HEK293 (cell line): ENCODE results near the gene PRTN3.
"Not testable (repeated sequence)": the region's sequence is repeated elsewhere in the genome, so short reads cannot be mapped to it uniquely, and the experiment has no call there.

Source experiments
- CTCF ChIA-PET: fragments of 350-600 bp; formaldehyde crosslinking; extraction: SDS; loops from one replicate; lab custom pipeline; 2021; ENCODE audit warnings: antibody characterized with exemption; lab: Yijun Ruan, JAX
- POLR2A ChIA-PET: fragments of 300-600 bp; formaldehyde crosslinking; extraction: SDS; loops from one replicate; lab custom pipeline; 2020; ENCODE audit warnings: antibody characterized with exemption, inconsistent platforms; lab: Yijun Ruan, JAX
- H3K27ac ChIP-seq: fragments of 200-500 bp; sonication (Bioruptor generic); 2 replicates; pipeline ENCODE4 v1.5.1; 2014; ENCODE audit warnings: low read depth, low read length, control low read depth, inconsistent platforms; ENCODE audit errors: extremely low read depth
- H3K36me3 ChIP-seq, 2 experiments: fragments of 200-500 bp in 1 of 2; sonication (Bioruptor generic) in 1 of 2; 1 replicate in 1 of 2; 2 replicates in 1 of 2; pipeline ENCODE4 v1.5.1; 2014 to 2017; ENCODE audit warnings: inconsistent platforms in 2 of 2, low read length in 2 of 2; ENCODE audit not compliant: control insufficient read depth in 2 of 2, insufficient read depth in 1 of 2
- H3K4me1 ChIP-seq: fragments of 200-500 bp; sonication (Bioruptor generic); 2 replicates; pipeline ENCODE4 v1.5.1; 2014; ENCODE audit warnings: mild to moderate bottlenecking, low read length, inconsistent platforms; ENCODE audit not compliant: control insufficient read depth, insufficient read depth
- H3K4me3 ChIP-seq: 2 replicates; pipeline ENCODE4 v1.5.1; 2011; ENCODE audit warnings: low read depth, mild to moderate bottlenecking, control low read depth, low read length, moderate library complexity
- H3K9me3 ChIP-seq: fragments of 200-500 bp; sonication (Bioruptor generic); 2 replicates; pipeline ENCODE4 v1.5.1; 2014; ENCODE audit warnings: low read depth, low read length, inconsistent platforms; ENCODE audit not compliant: control insufficient read depth, insufficient read depth
- GLIS1 ChIP-seq: fragments of 450-650 bp; formaldehyde crosslinking; IDR thresholded peaks from 2 replicates; pipeline ENCODE4 v1.5.1; 2016; ENCODE audit warnings: missing biosample characterization, missing genetic modification characterization
- GLIS2 ChIP-seq: fragments of 450-650 bp; formaldehyde crosslinking; IDR thresholded peaks from 2 replicates; pipeline ENCODE4 v1.5.1; 2016; ENCODE audit warnings: missing biosample characterization, missing genetic modification characterization
- HIC1 ChIP-seq: fragments of 450-650 bp; formaldehyde crosslinking; IDR thresholded peaks from 2 replicates; pipeline ENCODE4 v1.5.1; 2016; ENCODE audit warnings: missing biosample characterization, missing genetic modification characterization
- IKZF3 ChIP-seq: fragments of 450-650 bp; IDR thresholded peaks from 2 replicates; pipeline ENCODE4 v1.5.0; 2018; ENCODE audit warnings: missing biosample characterization, mild to moderate bottlenecking, missing genetic modification characterization, moderate library complexity
- KLF1 ChIP-seq: fragments of 450-650 bp; formaldehyde crosslinking; IDR thresholded peaks from 2 replicates; pipeline ENCODE4 v1.5.1; 2016; ENCODE audit warnings: missing biosample characterization, missing genetic modification characterization
- SP2 ChIP-seq: fragments of 450-650 bp; formaldehyde crosslinking; IDR thresholded peaks from 2 replicates; pipeline ENCODE4 v1.5.1; 2016; ENCODE audit warnings: missing biosample characterization, missing genetic modification characterization
- ZBTB20 ChIP-seq: fragments of 450-650 bp; formaldehyde crosslinking; IDR thresholded peaks from 2 replicates; pipeline ENCODE4 v1.5.1; 2016; ENCODE audit warnings: missing biosample characterization, missing genetic modification characterization
- ZEB2 ChIP-seq: fragments of 450-650 bp; formaldehyde crosslinking; IDR thresholded peaks from 2 replicates; pipeline ENCODE4 v1.5.1; 2016; ENCODE audit warnings: missing biosample characterization, missing genetic modification characterization
- ZFP37 ChIP-seq: fragments of 450-650 bp; formaldehyde crosslinking; IDR thresholded peaks from 2 replicates; pipeline ENCODE4 v1.5.1; 2016; ENCODE audit warnings: missing biosample characterization, missing genetic modification characterization
- ZIC2 ChIP-seq: fragments of 450-650 bp; formaldehyde crosslinking; IDR thresholded peaks from 2 replicates; pipeline ENCODE4 v1.5.1; 2016; ENCODE audit warnings: missing biosample characterization, missing genetic modification characterization
- ZNF121 ChIP-seq: fragments of 450-650 bp; formaldehyde crosslinking; IDR thresholded peaks from 2 replicates; pipeline ENCODE4 v1.5.1; 2016; ENCODE audit warnings: missing biosample characterization, missing genetic modification characterization
- ZNF274 ChIP-seq, 2 experiments: fragments of 200-500 bp in 1 of 2; fragments of 450-650 bp in 1 of 2; sonication (Bioruptor generic) in 1 of 2; formaldehyde crosslinking in 1 of 2; IDR thresholded peaks; 2 replicates each; pipeline versions ENCODE4 v1.5.1 to v1.6.1; 2014 to 2016; ENCODE audit warnings: borderline replicate concordance in 1 of 2, inconsistent platforms in 1 of 2, low read length in 1 of 2, missing biosample characterization in 1 of 2, missing genetic modification characterization in 1 of 2
- ZNF341 ChIP-seq: fragments of 450-650 bp; formaldehyde crosslinking; IDR thresholded peaks from 2 replicates; pipeline ENCODE4; 2016; ENCODE audit warnings: low read depth, missing biosample characterization, missing genetic modification characterization
- ZNF600 ChIP-seq: fragments of 450-650 bp; formaldehyde crosslinking; IDR thresholded peaks from 2 replicates; pipeline ENCODE4 v1.5.1; 2016; ENCODE audit warnings: missing biosample characterization, missing genetic modification characterization
- ZNF791 ChIP-seq: fragments of 450-650 bp; formaldehyde crosslinking; IDR thresholded peaks from 2 replicates; pipeline ENCODE4 v1.5.1; 2016; ENCODE audit warnings: missing biosample characterization, missing genetic modification characterization
- ZNF792 ChIP-seq: fragments of 450-650 bp; formaldehyde crosslinking; IDR thresholded peaks from 2 replicates; pipeline ENCODE4 v1.5.1; 2016; ENCODE audit warnings: missing biosample characterization, missing genetic modification characterization
- TF ChIP-seq, protein P1 (sequence below): fragments of 450-650 bp; formaldehyde crosslinking; IDR thresholded peaks from 2 replicates; pipeline ENCODE4 v1.5.1; 2017; ENCODE audit warnings: missing biosample characterization, missing genetic modification characterization
- TF ChIP-seq, protein P2 (sequence below): fragments of 450-650 bp; formaldehyde crosslinking; IDR thresholded peaks from 2 replicates; pipeline ENCODE4 v1.5.1; 2016; ENCODE audit warnings: missing biosample characterization, missing genetic modification characterization
- TF ChIP-seq, protein P3 (sequence below): fragments of 450-650 bp; formaldehyde crosslinking; IDR thresholded peaks from 2 replicates; pipeline ENCODE4 v1.5.1; 2016; ENCODE audit warnings: missing biosample characterization, missing genetic modification characterization

The PRTN3 gene

GRCh38 chr19:849195-849594 lies 8.4 kb downstream of the PRTN3 start:
- H3K4me3 ChIP-seq, H3K4me1 ChIP-seq, H3K27ac ChIP-seq, CTCF ChIA-PET, H3K36me3 ChIP-seq, POLR2A ChIA-PET, H3K9me3 ChIP-seq: not testable (repeated sequence)
- TF ChIP-seq ZNF121 (tag by site-specific recombination), result peak; percentile 95

GRCh38 chr19:850221-850978 lies 9.6 kb downstream of the PRTN3 start:
- H3K4me3 ChIP-seq, result no peak overlapping the region
- H3K9me3 ChIP-seq, result no peaks in the 10 kb centered on the region
- CTCF ChIA-PET, result interaction anchor here (0.6 kb wide), 1 partner anchor 133 kb away, joined by 4 read pairs; no protein-coding TSS in a partner anchor
- TF ChIP-seq ZNF274 (IDR thresholded peaks at IDR 0.05; ENCODE audit: low read length) (no peak), ZNF274 (tag by site-specific recombination; IDR thresholded peaks at IDR 0.05; ENCODE audit: borderline replicate concordance) (no peak), ZNF341 (tag by site-specific recombination) (peak; percentile 18; the same call in 1 of the 2 replicates), GLIS1 (tag by site-specific recombination) (peak; percentile 95), ZNF600 (tag by site-specific recombination) (peak; percentile 65), ZFP37 (tag by site-specific recombination) (no peak), GLIS2 (peak; percentile 52), ZNF792 (tag by site-specific recombination) (peak; percentile 97), ZBTB20 (peak; percentile 87), IKZF3 (tag by site-specific recombination) (peak; percentile 69; the same call in 1 of the 2 replicates), ZEB2 (tag by site-specific recombination) (peak; percentile 40; the same call in 1 of the 2 replicates), KLF1 (tag by site-specific recombination) (no peak; the same call in 1 of the 2 replicates), SP2 (peak; percentile 36), ZIC2 (tag by site-specific recombination) (peak; percentile 88), ZNF791 (tag by site-specific recombination) (no peak), HIC1 (tag by site-specific recombination) (peak; percentile 68; the same call in 1 of the 2 replicates)
- TF ChIP-seq, protein P1, sequence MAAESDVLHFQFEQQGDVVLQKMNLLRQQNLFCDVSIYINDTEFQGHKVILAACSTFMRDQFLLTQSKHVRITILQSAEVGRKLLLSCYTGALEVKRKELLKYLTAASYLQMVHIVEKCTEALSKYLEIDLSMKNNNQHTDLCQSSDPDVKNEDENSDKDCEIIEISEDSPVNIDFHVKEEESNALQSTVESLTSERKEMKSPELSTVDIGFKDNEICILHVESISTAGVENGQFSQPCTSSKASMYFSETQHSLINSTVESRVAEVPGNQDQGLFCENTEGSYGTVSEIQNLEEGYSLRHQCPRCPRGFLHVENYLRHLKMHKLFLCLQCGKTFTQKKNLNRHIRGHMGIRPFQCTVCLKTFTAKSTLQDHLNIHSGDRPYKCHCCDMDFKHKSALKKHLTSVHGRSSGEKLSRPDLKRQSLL (tag by site-specific recombination), result peak; percentile 77; the same call in 1 of the 2 replicates
- TF ChIP-seq, protein P2, sequence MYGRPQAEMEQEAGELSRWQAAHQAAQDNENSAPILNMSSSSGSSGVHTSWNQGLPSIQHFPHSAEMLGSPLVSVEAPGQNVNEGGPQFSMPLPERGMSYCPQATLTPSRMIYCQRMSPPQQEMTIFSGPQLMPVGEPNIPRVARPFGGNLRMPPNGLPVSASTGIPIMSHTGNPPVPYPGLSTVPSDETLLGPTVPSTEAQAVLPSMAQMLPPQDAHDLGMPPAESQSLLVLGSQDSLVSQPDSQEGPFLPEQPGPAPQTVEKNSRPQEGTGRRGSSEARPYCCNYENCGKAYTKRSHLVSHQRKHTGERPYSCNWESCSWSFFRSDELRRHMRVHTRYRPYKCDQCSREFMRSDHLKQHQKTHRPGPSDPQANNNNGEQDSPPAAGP (tag by site-specific recombination), result 0 out of 2 replicates have a peak, but pooled peaks have one; percentile 17
- TF ChIP-seq, protein P3, sequence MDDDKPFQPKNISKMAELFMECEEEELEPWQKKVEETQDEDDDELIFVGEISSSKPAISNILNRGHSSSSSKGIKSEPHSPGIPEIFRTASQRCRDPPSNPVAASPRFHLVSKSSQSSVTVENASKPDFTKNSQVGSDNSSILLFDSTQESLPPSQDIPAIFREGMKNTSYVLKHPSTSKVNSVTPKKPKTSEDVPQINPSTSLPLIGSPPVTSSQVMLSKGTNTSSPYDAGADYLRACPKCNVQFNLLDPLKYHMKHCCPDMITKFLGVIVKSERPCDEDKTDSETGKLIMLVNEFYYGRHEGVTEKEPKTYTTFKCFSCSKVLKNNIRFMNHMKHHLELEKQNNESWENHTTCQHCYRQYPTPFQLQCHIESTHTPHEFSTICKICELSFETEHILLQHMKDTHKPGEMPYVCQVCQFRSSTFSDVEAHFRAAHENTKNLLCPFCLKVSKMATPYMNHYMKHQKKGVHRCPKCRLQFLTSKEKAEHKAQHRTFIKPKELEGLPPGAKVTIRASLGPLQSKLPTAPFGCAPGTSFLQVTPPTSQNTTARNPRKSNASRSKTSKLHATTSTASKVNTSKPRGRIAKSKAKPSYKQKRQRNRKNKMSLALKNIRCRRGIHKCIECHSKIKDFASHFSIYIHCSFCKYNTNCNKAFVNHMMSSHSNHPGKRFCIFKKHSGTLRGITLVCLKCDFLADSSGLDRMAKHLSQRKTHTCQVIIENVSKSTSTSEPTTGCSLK (tag by site-specific recombination), result no peak
- no peaks in the 10 kb centered on the region for H3K4me1 ChIP-seq
- POLR2A ChIA-PET, result interaction anchor here (0.6 kb wide), 3 partner anchors 10 to 22 kb away, joined by 4 read pairs; no protein-coding TSS in a partner anchor
- H3K36me3 ChIP-seq, result no peaks in the 10 kb centered on the region
- no peak overlapping the region for H3K27ac ChIP-seq
